ENCODE measurements around the gene KIRREL1. TPM values are rescaled to one million over a fixed set of nuclear protein-coding genes. Genes with fewer than 3 reads are reported as not detected.
A peak's percentile ranks its signal among the peaks of the same experiment; 100 is the strongest.

The KIRREL1 gene
- total RNA-seq, 1 experiment from 2014 or later: 103 TPM

DNA sequence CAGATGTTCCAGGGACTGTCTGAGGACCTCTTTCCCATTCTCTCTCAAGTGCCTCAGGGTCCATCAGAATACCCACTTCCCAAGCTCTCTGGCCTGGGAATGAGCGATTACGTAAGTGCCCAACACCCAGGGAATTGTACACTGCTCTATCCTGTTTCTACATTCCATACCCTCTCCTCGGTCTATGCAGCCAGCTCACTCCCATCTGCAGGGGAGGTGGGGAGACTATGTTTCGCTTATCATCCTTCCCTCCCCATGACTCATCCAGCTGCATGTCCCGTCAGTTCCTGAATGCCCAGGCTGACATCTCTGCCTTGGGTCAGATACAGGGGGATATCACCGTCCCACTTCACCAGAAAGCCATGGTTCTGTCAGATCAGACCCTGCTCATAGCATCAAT is 152.7 kb downstream of the KIRREL1 start:
- peak; percentile 83 for DNase-seq (ENCODE audit: low read depth)

DNA sequence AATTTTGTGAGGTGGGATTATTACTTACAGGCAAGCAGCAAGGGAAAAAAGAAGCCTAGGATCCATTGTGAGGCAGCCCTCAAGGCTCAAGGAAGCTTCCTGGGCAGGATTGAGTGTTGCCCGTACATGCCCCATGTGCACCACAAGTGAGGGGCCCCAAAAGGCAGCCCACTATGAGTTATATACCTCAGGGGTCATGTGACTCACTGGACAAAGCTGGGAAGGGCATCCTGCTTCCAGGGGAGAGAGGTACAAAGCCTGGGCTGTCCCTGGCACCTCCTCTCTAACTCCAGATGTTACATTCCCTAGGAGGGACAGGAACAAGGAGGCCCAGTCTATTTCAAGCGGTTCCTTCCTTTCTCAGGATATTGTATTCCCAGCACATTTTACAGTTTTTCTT is 153.3 kb downstream of the KIRREL1 start:
- no peak for DNase-seq (ENCODE audit: low read depth)

DNA sequence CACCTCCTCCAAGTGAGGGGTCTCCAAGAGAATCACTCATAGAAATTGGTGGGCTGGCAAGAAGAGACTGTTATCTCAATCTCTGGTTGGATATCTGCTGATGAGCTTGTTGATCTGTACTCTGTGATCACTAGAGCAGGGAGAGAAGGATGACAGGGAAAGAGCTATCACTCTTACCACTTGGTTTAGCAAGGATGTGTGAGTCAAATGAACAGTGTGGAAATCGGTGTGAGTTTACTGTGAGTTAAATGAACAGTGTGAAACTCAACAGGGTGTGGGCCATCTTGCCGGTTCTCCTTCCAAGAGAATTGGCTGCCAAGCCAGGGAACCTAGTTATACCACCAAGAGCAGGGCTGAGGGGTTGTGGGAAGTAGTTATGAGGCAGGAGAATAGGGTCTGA is 154.0 kb downstream of the KIRREL1 start:
- no peak for DNase-seq (ENCODE audit: low read depth)

DNA sequence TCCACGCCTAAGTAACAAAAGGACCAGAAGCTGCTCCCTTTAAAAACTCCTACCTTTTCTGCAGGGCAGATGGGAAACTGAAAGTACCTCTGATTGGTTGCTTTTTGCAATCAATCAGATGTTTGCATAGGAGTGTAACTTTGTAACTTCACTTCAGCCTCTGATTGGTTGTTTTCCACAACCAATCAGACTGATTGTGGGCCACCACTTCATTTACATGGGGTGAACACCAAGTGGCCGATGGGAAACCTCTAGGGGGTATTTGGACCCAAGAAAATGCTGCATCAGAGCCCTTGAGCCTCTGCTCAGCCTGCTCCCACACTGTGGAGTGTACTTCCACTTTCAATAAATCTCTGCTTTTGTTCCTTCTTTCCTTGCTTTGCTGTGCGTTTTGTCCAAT is 154.4 kb downstream of the KIRREL1 start:
- DNase-seq (ENCODE audit: low read depth): peak; percentile 8

DNA sequence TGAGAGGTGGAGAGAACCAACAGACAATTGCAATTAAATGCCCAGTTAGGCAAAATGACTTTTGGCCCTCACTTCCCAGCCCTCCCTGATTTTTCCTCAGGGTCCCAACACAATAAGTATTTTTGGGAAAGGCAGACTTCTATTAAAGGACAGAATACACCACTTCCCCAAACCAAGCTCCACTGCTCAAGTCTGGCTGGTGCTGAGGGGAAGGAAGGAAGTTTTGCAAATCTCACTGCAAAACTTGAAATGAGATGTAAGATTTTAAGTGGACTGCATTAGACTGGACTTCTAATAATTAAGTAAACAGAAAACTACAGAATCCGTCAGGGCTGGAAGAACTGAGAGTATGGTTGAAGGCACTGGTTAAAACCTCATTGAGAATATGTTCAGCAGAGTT is 155.0 kb downstream of the KIRREL1 start:
- no peak for DNase-seq (ENCODE audit: low read depth)

DNA sequence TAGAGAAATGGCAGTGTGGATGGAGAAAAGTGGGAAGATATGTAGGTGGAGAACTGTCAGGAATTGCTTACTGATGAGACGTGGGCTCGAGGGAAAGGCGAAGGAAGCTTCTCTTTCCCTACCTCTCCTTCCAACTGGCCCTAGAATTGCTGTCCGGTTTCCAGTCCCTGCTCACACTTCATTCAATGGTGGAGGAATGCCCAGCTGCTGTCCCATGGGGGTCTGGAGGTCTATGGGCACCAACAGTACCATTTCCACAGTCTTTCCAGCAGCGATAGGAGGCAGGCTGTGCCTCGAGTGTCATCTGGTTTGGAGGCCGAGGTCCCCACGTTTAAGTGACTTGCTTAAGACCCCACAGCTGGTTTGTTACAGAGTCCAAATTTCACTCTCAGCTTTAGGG is 155.7 kb downstream of the KIRREL1 start:
- DNase-seq (ENCODE audit: low read depth): no peak

Other genes with a start within 250 kb of the KIRREL1 start
- gene FCRL2, start 216.5 kb upstream of the KIRREL1 start, total RNA-seq (2014; rRNA removed; shearing (Covaris generic)): not detected in 2 replicates
- not detected in 2 replicates for gene FCRL1, start 173.5 kb upstream of the KIRREL1 start, total RNA-seq (2014; rRNA removed; shearing (Covaris generic))
- 0.10 TPM in 1 of 2 replicates, not detected in the other for gene CD5L, start 151.8 kb upstream of the KIRREL1 start, total RNA-seq (2014; rRNA removed; shearing (Covaris generic))
- gene CD1D, start 187.2 kb downstream of the KIRREL1 start, total RNA-seq (2014; rRNA removed; shearing (Covaris generic)): 0.34 TPM in 1 of 2 replicates, not detected in the other

Measured in M059J (cell line).